Measurements from ENCODE around the gene TNKS1BP1. TPM values are rescaled to one million over a fixed set of nuclear protein-coding genes. Genes with fewer than 3 reads are reported as not detected.

TNKS1BP1 gene
- total and polyA plus RNA-seq, 2 donors, result 33.6 to 146 TPM

DNA sequence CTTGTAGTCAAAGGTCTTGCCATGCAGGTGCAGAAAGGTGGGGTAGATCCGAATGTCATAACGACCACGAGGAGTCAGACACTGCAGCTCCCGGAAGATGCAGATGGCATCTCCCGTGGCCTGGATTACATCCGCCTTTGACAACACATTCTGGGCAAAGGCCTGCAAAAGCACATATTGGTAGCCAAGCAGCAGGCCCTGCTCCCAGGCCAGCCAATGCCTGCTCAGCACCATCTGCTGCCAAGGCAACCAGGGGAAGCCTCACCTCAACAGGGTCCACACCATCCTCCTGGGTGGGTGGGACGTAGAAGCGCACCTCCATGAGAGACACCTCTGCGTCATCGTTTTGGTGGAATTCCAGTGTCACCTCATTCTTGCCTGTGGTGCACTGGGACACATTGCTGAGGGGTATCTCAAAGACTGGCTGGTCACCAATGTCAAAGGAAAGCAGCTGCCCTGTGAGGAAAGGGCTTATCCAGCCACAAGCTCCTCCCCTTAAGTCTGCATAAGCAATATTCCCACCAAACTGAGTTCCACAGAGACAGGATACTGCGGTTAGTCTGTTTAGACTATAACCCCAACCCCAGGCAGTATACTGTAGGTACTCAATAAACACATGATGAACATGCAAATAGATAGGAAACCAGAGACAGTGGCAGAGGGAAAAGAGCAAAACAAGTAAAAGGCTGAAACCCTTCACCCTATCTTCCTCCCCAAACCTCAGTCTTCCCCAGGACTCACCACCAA lies 8.1 kb upstream of the TNKS1BP1 start:
- no peaks in the 10 kb centered on the region for H3K36me3 ChIP-seq (ENCODE audit: insufficient read depth)
- no peak for DNase-seq (ENCODE audit: extremely low spot score)
- H3K27ac ChIP-seq (ENCODE audit: low read depth), result no peak overlapping the region
- 94% methylated on average over 11 of the region's 11 CpGs for WGBS
- H3K4me1 ChIP-seq (ENCODE audit: insufficient read depth), result no peaks in the 10 kb centered on the region
- H3K4me3 ChIP-seq (ENCODE audit: low read depth, low read length), result no peak overlapping the region

DNA sequence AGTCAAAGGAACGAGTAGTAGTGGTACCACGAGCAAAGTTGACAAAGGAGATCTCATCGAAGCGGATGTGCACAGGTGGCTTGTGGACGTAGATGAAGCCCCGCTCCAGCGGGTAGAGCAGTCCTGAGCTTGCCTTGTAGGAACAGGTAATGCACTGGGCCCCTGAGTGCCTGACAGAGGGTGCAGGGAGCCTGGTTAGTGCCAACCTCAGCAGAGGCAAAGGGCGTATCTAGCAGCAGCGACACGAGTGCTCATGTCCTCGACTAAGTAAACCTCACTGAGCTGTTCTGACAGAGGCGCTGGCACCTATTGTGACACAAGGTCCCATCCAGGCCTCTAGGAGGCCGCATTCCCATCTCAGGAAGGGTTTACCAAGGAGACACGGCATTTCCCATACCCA lies 7.0 kb upstream of the TNKS1BP1 start:
- 95% methylated on average over 14 of the region's 14 CpGs for WGBS
- DNase-seq (ENCODE audit: extremely low spot score), result no peak
- no peak overlapping the region for H3K27ac ChIP-seq (ENCODE audit: low read depth)
- H3K4me1 ChIP-seq (ENCODE audit: insufficient read depth), result no peaks in the 10 kb centered on the region
- H3K4me3 ChIP-seq (ENCODE audit: low read depth, low read length), result no peak overlapping the region
- H3K36me3 ChIP-seq (ENCODE audit: insufficient read depth), result peaks cover 2% of the 10 kb centered on the region

DNA sequence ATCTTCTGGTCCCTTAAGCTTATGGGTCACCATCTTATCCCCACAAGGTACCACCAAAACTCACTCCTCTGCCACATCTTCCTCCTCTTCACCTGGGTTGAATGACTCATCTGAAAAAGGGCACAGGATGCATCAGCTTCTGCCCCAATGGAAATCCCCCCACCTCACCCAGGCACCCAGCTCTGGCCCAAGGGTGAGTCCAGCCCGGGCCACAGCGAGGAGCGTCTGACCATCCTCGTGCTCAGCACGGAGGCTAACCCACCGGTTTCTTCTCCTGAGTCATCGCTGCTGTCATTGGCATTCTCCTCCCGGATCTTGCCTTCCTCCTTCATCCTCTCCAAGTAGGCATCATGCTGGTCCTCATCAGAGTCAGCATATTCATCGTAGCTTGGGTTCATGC lies 5.3 kb upstream of the TNKS1BP1 start:
- no peak overlapping the region for H3K27ac ChIP-seq (ENCODE audit: low read depth)
- no peak overlapping the region for H3K4me3 ChIP-seq (ENCODE audit: low read depth, low read length)
- H3K4me1 ChIP-seq (ENCODE audit: insufficient read depth), result no peaks in the 10 kb centered on the region
- no peak for DNase-seq (ENCODE audit: extremely low spot score)
- 94% methylated on average over 9 of the region's 9 CpGs for WGBS
- H3K36me3 ChIP-seq (ENCODE audit: insufficient read depth), result peaks cover 2% of the 10 kb centered on the region

DNA sequence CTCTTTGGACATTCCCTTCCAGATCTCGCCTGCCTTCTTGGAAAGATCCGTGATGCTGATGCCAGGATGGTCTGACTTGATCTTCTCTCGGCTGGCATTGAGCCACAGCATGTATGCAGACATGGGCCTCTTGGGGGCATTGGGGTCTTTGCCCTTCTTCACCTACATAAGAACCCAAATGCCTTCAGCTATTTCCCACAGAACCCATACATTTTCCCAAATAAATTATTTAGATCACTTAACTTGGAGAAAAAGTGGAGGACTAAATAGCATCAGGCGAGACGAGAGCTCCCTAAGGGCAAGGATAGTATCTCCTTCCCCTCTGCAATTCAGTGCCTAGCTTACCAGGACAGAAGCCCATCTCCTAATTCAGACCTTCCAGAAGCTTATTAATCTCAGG lies 3.0 kb upstream of the TNKS1BP1 start:
- H3K4me1 ChIP-seq (ENCODE audit: insufficient read depth), result no peaks in the 10 kb centered on the region
- H3K27ac ChIP-seq (ENCODE audit: low read depth), result no peak overlapping the region
- H3K4me3 ChIP-seq (ENCODE audit: low read depth, low read length), result no peak overlapping the region
- peaks cover 2% of the 10 kb centered on the region for H3K36me3 ChIP-seq (ENCODE audit: insufficient read depth)
- 93% methylated on average over 5 of the region's 5 CpGs for WGBS
- no peak for DNase-seq (ENCODE audit: extremely low spot score)

DNA sequence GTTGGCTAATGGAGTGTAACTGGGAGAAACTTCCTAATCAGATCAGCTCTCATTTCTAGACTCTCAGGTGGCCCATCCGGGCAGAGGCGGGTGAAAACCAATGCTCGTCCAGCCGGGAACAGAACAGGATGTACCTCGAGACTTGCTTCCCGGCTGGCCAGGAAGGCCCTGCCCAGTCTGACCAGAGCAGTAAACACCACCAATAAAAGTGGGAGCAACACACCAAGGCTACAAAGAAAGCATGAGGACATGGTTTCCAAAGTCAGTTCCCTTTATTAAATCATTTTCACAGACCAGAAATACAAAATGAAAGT lies 940 bp upstream of the TNKS1BP1 start:
- no peak for DNase-seq (ENCODE audit: extremely low spot score)
- WGBS, result 11% methylated on average over 6 of the region's 6 CpGs
- Histone ChIP-seq H3K4me1 (ENCODE audit: insufficient read depth) (no peaks in the 10 kb centered on the region), H3K4me3 (ENCODE audit: low read depth, low read length) (no peak overlapping the region), H3K27ac (ENCODE audit: low read depth) (peak overlapping the region; percentile 61), H3K36me3 (ENCODE audit: insufficient read depth) (peaks cover 2% of the 10 kb centered on the region)

DNA sequence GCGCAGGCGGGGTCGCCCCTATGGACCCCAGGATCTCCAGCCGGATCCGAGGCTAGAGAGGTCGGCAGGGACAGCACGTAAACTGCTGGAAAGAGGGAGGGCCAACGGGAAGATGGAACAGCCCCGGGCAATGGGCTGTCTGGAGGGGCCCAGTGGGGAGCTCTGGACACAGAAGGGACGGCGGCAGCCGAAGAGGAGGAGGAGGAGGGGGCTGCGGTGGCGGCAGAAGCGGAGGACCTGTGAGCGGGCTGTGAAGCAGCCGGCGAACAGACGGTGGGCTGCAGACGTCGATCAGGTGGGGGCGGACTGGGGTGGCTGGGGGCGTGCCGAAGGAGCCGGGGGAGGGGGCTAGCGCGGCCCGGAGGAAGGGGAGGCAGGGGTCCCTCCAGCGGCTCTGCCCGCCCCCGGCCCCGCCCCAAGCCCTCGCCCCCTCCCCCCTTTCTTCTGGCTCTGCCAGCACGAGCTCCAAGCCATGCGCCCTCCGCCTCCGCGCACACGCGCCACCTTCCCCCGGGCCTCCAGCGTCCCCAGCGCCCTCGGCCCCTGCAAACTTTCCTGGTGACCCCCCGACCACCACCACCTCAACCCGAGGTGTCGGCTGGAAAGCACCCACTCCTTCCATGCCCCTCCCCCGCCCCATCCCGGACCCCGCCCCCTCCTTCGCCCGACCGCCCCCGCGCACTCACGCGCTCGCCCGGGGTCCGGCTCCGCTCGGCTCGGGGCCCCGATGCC lies 432 bp downstream of the TNKS1BP1 start:
- DNase-seq (ENCODE audit: extremely low spot score), result no peak
- 2% methylated on average over 61 of the region's 64 CpGs for WGBS
- Histone ChIP-seq H3K4me1 (ENCODE audit: insufficient read depth) (no peaks in the 10 kb centered on the region), H3K4me3 (ENCODE audit: low read depth, low read length) (peak overlapping the region; percentile 87), H3K36me3 (ENCODE audit: insufficient read depth) (peaks cover 5% of the 10 kb centered on the region), H3K27ac (ENCODE audit: low read depth) (peak overlapping the region; percentile 90)

DNA sequence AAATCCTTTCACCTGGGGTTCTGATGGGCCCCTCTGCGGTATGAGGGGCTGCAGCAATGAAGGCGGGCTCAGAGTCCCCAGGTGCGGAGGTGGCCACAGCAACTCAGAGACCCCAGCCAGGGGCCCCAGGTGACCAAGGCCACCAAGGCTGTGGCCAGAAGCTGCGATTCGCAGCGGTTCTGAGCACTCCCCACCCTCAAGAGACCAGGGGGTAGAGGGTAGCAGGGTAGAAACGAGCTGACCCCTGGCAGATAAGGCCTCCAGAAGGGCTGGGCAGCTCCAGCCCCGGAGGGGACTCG lies 948 bp downstream of the TNKS1BP1 start:
- Histone ChIP-seq H3K36me3 (ENCODE audit: insufficient read depth) (peaks cover 5% of the 10 kb centered on the region), H3K27ac (ENCODE audit: low read depth) (peak overlapping the region; percentile 79), H3K4me3 (ENCODE audit: low read depth, low read length) (peak overlapping the region; percentile 87), H3K4me1 (ENCODE audit: insufficient read depth) (no peaks in the 10 kb centered on the region)
- no peak for DNase-seq (ENCODE audit: extremely low spot score)
- WGBS, result 19% methylated on average over 9 of the region's 9 CpGs

DNA sequence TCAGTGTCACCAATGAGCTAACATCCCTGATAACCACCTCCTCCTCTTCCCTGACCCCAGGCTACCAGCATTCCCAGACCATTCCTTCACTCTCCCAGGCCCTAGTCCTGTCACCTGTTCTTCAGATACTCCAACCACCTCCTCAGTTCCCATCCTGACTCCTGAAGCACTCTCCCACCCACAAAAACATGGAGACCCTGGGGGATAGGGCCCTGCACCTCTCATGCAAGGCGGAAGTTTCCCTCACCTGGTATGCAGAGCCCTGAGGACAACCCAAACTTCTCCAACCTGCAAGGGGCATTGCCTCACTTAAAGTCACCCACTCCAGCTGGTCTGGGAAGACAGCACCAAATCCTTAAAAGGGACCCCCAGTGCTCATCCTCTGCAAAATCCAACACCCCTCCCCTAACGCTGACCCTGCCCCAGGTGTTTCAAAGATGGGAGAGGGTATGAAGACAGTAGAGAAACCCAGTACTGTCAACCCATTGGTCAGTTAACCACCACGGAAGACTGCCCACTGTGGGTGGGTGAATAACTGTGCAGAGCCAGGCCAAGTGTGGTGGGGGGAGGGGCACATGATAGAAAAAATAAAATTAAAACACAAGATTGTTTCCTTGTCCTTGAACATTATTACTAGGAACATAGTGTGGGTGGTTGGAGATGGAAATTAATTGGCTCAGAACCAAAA lies 1.4 kb downstream of the TNKS1BP1 start:
- Histone ChIP-seq H3K4me3 (ENCODE audit: low read depth, low read length) (peak overlapping the region; percentile 87), H3K4me1 (ENCODE audit: insufficient read depth) (no peaks in the 10 kb centered on the region), H3K27ac (ENCODE audit: low read depth) (peak overlapping the region; percentile 74), H3K36me3 (ENCODE audit: insufficient read depth) (peaks cover 5% of the 10 kb centered on the region)
- DNase-seq (ENCODE audit: extremely low spot score), result no peak
- WGBS, result 54% methylated on average over 3 of the region's 3 CpGs

DNA sequence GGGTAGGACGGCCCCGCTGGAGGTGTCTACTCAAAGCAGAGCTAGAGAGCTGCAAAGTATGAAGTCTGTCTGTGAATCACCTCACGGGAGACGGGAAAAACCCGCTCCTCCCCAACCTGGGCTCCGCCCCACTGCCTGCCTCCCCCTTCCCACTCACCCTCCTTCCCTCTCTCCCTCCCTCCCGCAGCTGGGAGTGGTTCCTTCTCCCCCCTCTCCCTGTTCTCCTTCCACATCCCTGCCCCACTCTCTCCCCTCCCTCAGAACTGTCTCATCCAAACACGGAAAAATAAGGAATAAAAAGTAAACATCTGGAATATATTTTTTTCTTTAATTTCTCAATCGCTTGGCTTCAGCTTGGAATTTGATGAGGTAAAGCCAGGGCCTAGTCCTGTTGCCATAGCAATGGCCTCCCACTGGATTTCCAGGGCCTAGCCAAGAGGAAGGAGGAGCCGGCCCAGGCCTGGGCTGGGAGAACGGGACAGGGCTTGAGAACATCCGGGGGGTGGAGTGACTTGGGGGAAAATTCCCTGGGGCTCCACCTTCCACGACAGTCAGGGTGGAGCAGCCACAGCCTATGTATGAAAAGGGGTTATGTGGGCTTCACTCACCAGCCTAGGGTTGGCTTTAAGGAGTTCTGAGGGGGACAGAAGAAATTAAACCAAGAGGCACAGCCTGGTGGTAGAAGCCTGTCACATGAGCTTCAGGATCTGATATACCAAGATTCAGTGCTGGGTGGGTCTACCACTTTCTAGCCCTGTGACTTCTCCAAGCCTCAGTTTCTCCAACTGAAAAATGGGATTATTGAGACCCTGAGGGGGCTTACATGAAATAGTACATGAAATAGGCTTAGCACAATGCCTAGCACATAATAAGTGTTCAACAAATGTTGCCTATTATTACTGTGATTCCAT lies 2.2 kb downstream of the TNKS1BP1 start:
- Histone ChIP-seq H3K4me1 (ENCODE audit: insufficient read depth) (no peaks in the 10 kb centered on the region), H3K36me3 (ENCODE audit: insufficient read depth) (peaks cover 3% of the 10 kb centered on the region), H3K27ac (ENCODE audit: low read depth) (peak overlapping the region; percentile 83), H3K4me3 (ENCODE audit: low read depth, low read length) (peak overlapping the region; percentile 87)
- peak; percentile 85 for DNase-seq (ENCODE audit: extremely low spot score)
- 10% methylated on average over 13 of the region's 13 CpGs for WGBS

DNA sequence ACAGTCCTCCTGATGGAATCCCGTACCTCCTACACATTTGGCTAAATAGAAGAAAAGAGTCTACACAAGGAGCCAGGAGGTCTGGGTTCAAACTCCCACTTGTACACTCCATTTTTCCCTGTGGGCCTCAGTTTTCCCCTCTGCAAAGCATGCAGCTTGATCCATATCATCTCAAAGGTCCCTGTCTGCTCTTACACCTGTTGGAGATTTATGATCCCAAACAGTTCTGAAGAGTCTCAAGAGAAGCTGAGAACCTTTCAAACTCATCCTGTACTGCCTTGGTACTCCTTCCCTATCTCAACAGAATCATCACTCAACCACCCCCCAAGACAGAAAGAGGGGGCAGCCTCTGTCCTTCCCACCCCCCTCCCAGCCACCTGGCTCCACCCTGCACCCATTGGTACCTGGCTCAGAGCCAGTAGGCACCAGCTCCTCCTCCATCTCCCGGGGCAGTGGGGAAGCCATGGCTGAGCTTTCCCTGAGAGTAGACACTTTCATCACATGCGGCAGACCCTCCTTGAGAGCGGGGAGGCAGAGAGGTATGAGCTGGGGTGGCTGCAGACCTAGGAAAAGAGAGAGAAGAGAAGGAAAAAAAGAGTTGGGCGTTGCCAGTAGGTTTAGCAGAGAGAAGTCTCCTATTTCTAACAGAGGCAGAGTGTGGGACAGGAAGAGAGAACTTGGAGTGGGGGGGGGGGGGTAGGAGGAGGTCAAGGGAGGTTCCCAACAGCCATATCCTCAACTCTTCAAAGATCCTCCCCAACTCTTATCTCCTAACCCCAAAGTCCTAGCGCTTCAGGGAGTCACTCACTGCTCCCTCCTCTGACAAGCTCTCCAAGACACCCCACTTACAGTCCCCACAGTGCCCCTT lies 3.1 kb downstream of the TNKS1BP1 start:
- peak overlapping the region; percentile 26 for H3K4me3 ChIP-seq (ENCODE audit: low read depth, low read length)
- WGBS, result 25% methylated on average over 6 of the region's 6 CpGs
- peak overlapping the region; percentile 83 for H3K27ac ChIP-seq (ENCODE audit: low read depth)
- H3K4me1 ChIP-seq (ENCODE audit: insufficient read depth), result no peaks in the 10 kb centered on the region
- DNase-seq (ENCODE audit: extremely low spot score), result no peak
- H3K36me3 ChIP-seq (ENCODE audit: insufficient read depth), result peaks cover 3% of the 10 kb centered on the region

DNA sequence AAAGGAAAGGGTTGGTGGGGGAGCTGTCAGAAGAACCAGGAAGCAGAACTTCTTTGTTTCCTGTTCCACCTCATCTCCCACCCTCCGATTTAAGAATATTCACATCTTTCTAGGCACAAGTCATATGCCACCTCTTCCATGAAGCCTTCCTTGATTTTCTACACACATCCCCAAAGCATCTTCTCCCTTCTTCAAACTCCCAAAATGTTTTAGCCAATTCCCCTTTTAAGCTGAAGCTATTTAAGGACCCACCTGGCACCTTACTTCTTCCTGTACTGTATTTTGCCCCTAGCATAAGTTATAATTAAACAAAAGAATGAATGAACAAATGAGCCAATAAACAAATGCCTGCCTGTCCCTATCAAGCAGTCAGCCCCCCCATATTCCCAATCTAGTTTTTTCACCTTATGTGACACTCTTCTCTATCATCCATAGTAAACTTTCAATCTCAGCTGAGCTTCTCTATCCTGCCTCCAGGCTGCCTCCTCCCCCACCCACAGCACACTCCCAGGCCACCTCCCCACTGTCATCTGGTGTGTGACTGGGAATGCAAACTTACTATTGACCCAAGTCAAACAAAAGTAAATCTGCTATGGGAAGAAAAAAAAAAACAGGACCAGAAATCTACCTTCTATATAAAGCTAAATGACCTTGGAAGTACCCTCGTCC lies 3.9 kb downstream of the TNKS1BP1 start:
- no peaks in the 10 kb centered on the region for H3K4me1 ChIP-seq (ENCODE audit: insufficient read depth)
- no peak overlapping the region for H3K4me3 ChIP-seq (ENCODE audit: low read depth, low read length)
- 69% methylated on average over 2 of the region's 2 CpGs for WGBS

DNA sequence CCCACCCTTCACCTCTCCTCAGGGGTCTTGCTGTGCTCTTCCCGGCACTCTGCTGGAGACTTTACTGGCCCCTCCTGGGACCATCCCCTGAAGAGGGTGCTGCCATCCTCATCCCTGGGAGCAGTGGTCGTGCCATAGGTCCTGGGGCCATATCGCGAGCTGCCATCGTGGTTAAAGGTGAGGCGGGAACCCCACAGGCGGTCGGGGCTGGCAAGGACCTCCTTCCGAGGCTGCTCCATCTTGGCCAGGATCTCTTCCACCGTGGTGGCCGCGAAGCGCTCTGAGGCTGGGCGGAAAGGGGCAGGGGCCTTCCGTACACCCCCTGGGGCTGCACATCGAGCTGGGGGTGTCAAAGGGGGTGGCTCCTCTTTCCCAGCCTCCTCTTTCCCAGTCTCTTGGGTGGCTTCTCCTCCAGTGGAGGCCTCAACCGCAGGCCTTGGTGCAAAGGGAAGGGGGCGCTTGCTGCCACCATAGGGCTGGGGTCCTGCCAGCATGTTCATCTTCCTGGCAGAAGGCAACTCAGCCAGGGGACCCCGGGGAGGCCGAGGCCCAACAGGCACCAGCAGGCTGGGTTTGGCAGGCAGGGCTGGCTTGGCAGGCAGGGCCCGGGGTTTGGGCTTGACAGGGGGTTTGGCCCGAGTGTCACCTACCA lies 4.6 kb downstream of the TNKS1BP1 start:
- Histone ChIP-seq H3K36me3 (ENCODE audit: insufficient read depth) (peaks cover 3% of the 10 kb centered on the region), H3K4me1 (ENCODE audit: insufficient read depth) (no peaks in the 10 kb centered on the region), H3K4me3 (ENCODE audit: low read depth, low read length) (no peak overlapping the region), H3K27ac (ENCODE audit: low read depth) (no peak overlapping the region)
- WGBS, result 85% methylated on average over 22 of the region's 22 CpGs
- no peak for DNase-seq (ENCODE audit: extremely low spot score)

More for the DNA sequence above, 3.9 kb downstream of the TNKS1BP1 start:
- no peak for DNase-seq (ENCODE audit: extremely low spot score)
- no peak overlapping the region for H3K27ac ChIP-seq (ENCODE audit: low read depth)
- peaks cover 3% of the 10 kb centered on the region for H3K36me3 ChIP-seq (ENCODE audit: insufficient read depth)

Data from urinary bladder (tissue), 4 donors.